BE2C (cell line): ENCODE measurements around the gene SUV39H2.

Experiments
- DNase-seq: peaks from one replicate; pipeline ENCODE4 v3.0.0-alpha.2; 2020
- H3K27me3 ChIP-seq: fragments of 250-450 bp; sonication (Bioruptor Pico); 2 replicates; pipeline ENCODE4 v1.5.1; 2020; ENCODE audit warnings: mild to moderate bottlenecking
- H3K36me3 ChIP-seq: fragments of 250-450 bp; sonication (Bioruptor Pico); 2 replicates; pipeline ENCODE4 v1.5.1; 2020; ENCODE audit warnings: mild to moderate bottlenecking
- H3K4me1 ChIP-seq: fragments of 250-450 bp; sonication (Bioruptor Pico); 2 replicates; pipeline ENCODE4 v1.5.1; 2020
- H3K4me3 ChIP-seq: 2 replicates; pipeline ENCODE4 v1.5.1; 2011; ENCODE audit warnings: low read depth, low read length
- H3K9me3 ChIP-seq: fragments of 250-450 bp; sonication (Bioruptor Pico); 2 replicates; pipeline ENCODE4 v1.5.1; 2020
- TF ChIP-seq, protein P1 (sequence below): IDR thresholded peaks from 2 replicates; pipeline ENCODE4 v1.5.1; 2012; ENCODE audit warnings: mild to moderate bottlenecking, low read depth, low read length

SUV39H2 gene

GRCh38 chr10:14838582-14839304 lies 39.9 kb upstream of the SUV39H2 start:
- H3K9me3 ChIP-seq = no peaks in the 10 kb centered on the region
- peak; percentile 45 for DNase-seq
- TF ChIP-seq, protein P1, sequence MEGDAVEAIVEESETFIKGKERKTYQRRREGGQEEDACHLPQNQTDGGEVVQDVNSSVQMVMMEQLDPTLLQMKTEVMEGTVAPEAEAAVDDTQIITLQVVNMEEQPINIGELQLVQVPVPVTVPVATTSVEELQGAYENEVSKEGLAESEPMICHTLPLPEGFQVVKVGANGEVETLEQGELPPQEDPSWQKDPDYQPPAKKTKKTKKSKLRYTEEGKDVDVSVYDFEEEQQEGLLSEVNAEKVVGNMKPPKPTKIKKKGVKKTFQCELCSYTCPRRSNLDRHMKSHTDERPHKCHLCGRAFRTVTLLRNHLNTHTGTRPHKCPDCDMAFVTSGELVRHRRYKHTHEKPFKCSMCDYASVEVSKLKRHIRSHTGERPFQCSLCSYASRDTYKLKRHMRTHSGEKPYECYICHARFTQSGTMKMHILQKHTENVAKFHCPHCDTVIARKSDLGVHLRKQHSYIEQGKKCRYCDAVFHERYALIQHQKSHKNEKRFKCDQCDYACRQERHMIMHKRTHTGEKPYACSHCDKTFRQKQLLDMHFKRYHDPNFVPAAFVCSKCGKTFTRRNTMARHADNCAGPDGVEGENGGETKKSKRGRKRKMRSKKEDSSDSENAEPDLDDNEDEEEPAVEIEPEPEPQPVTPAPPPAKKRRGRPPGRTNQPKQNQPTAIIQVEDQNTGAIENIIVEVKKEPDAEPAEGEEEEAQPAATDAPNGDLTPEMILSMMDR = no peak
- H3K4me1 ChIP-seq = no peaks in the 10 kb centered on the region
- no peaks in the 10 kb centered on the region for H3K27me3 ChIP-seq
- H3K36me3 ChIP-seq = peaks cover 34% of the 10 kb centered on the region
- H3K4me3 ChIP-seq = peak overlapping the region; percentile 96

DNA sequence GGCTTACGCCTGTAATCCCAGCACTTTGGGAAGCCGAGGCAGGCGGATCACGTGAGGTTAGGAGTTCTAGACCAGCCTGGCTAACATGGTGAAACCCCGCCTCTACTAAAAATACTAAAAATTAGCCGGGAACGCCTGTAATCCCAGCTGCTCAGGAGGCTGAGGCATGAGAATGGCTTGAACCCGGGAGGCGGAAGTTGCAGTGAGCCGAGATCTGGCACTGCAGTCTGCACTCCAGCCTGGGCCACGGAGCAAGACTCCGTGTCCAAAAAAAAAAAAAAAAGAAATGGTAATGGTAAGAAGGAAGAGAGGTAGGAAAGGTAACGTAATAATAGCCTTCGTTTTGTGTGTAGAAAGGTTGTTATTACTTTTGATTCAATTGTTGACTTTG lies 39.4 kb upstream of the SUV39H2 start:
- no peaks in the 10 kb centered on the region for H3K9me3 ChIP-seq
- no peaks in the 10 kb centered on the region for H3K27me3 ChIP-seq
- peak overlapping the region; percentile 96 for H3K4me3 ChIP-seq
- peaks cover 39% of the 10 kb centered on the region for H3K36me3 ChIP-seq
- DNase-seq = peak; percentile 11
- H3K4me1 ChIP-seq = no peaks in the 10 kb centered on the region
- TF ChIP-seq, protein P1 = no peak

GRCh38 chr10:14840178-14840577 lies 38.5 kb upstream of the SUV39H2 start:
- Histone ChIP-seq H3K4me3 (no peak overlapping the region), H3K4me1 (no peaks in the 10 kb centered on the region), H3K9me3 (no peaks in the 10 kb centered on the region), H3K36me3 (peaks cover 43% of the 10 kb centered on the region), H3K27me3 (no peaks in the 10 kb centered on the region)
- no peak for DNase-seq
- TF ChIP-seq, protein P1 = no peak

DNA sequence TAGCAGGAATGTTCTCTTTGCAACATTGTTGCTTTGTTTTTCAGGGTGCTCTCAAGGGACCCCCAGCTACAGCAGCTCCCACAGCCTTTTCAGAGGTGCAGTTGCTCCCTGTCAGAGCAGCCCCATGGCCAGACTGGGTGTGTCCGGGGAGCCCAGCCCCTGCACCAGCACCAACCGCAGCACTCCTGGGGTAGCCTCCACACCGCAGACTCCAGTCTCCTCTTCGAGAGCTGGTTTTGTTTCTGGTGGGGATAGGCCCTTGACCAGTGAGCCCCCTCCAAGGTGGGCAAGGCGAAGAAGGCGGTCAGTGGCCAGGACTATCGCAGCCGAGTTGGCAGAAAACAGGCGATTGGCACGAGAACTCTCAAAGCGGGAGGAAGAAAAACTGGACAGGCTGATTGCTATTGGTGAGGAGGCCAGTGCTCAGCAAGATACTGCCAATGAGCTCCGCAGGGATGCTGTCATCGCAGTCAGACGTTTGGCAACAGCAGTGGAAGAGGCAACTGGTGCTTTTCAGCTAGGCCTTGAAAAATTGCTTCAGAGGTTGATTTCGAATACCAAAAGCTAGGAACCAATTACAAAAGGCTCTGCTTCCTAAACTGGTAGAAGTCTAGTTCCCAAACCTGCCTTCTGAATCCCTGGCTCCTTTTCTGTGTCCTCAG lies 35.2 kb upstream of the SUV39H2 start:
- Histone ChIP-seq H3K4me3 (no peak overlapping the region), H3K27me3 (no peaks in the 10 kb centered on the region), H3K9me3 (no peaks in the 10 kb centered on the region), H3K4me1 (no peaks in the 10 kb centered on the region), H3K36me3 (peaks cover 48% of the 10 kb centered on the region)
- TF ChIP-seq, protein P1 = no peak
- DNase-seq = no peak

DNA sequence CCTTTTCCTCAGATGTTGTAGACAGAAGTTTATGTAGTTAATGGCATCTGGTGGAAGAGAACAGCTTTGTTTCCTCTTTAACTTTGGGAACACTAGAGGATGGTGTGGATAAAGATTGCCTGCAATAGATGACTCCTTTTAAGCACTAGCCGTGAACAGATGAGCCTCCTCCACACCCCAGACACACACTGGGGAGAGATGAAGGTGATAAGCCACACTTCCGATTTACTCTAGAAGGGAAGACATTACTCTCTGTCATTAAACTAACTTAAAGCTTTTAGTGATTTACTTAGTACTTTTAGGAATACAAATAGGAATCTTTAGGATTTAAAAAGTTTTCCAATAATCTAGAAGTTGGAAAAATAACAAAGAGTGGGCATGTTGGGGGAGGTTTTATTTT lies 33.7 kb upstream of the SUV39H2 start:
- H3K9me3 ChIP-seq = no peaks in the 10 kb centered on the region
- H3K27me3 ChIP-seq = no peaks in the 10 kb centered on the region
- TF ChIP-seq, protein P1 = no peak
- no peaks in the 10 kb centered on the region for H3K4me1 ChIP-seq
- DNase-seq = no peak
- peaks cover 50% of the 10 kb centered on the region for H3K36me3 ChIP-seq
- no peak overlapping the region for H3K4me3 ChIP-seq

GRCh38 chr10:14852236-14852635 lies 26.4 kb upstream of the SUV39H2 start:
- DNase-seq = no peak
- Histone ChIP-seq H3K36me3 (peaks cover 2% of the 10 kb centered on the region; the same call in 1 of the 2 replicates), H3K4me1 (peaks cover 5% of the 10 kb centered on the region), H3K27me3 (no peaks in the 10 kb centered on the region), H3K9me3 (no peaks in the 10 kb centered on the region), H3K4me3 (no peak overlapping the region)
- TF ChIP-seq, protein P1 = no peak
